Measurements from ENCODE around the gene KRT8.

The KRT8 gene

GRCh38 chr12:52903285-52903854 lies 1.5 kb downstream of the KRT8 start:
- H3K4me3 ChIP-seq (ENCODE audit: low read depth, low read length) = peak overlapping the region; percentile 30
- in situ Hi-C loops (cut with HindIII; ENCODE audit: low sequenced_read_pairs) = no loop called here
- DNase-seq (ENCODE audit: low read depth) = peak; percentile 31

GRCh38 chr12:52901715-52902541 lies 2.9 kb downstream of the KRT8 start:
- in situ Hi-C loops (cut with HindIII; ENCODE audit: low sequenced_read_pairs) = no loop called here
- TF ChIP-seq CTCF (IDR thresholded peaks at IDR 0.05; ENCODE audit: low read depth, low read length, missing control alignments) = no peak
- DNase-seq (ENCODE audit: low read depth) = no peak
- no peak overlapping the region for H3K4me3 ChIP-seq (ENCODE audit: low read depth, low read length)

More at GRCh38 chr12:52903285-52903854, 1.5 kb downstream of the KRT8 start:
- no peak for TF ChIP-seq CTCF (IDR thresholded peaks at IDR 0.05; ENCODE audit: low read depth, low read length, missing control alignments)

- in situ Hi-C loops (cut with HindIII; ENCODE audit: low sequenced_read_pairs) = no loop called here
- no peak overlapping the region for H3K4me3 ChIP-seq (ENCODE audit: low read depth, low read length)
- TF ChIP-seq CTCF (IDR thresholded peaks at IDR 0.05; ENCODE audit: low read depth, low read length, missing control alignments) = no peak
- no peak for DNase-seq (ENCODE audit: low read depth)
Observed at GRCh38 chr12:52900896-52901714, 3.8 kb downstream of the KRT8 start.

GRCh38 chr12:52900166-52900895 lies 4.5 kb downstream of the KRT8 start:
- no peak for TF ChIP-seq CTCF (IDR thresholded peaks at IDR 0.05; ENCODE audit: low read depth, low read length, missing control alignments)
- DNase-seq (ENCODE audit: low read depth) = no peak
- in situ Hi-C loops (cut with HindIII; ENCODE audit: low sequenced_read_pairs) = no loop called here
- no peak overlapping the region for H3K4me3 ChIP-seq (ENCODE audit: low read depth, low read length)

- TF ChIP-seq CTCF (IDR thresholded peaks at IDR 0.05; ENCODE audit: low read depth, low read length, missing control alignments) = no peak
- H3K4me3 ChIP-seq (ENCODE audit: low read depth, low read length) = no peak overlapping the region
- DNase-seq (ENCODE audit: low read depth) = no peak
- in situ Hi-C loops (cut with HindIII; ENCODE audit: low sequenced_read_pairs) = no loop called here
Observed at GRCh38 chr12:52899338-52900035, 5.4 kb downstream of the KRT8 start.
